ENCODE data around the gene ZNF749. TPM values are rescaled to one million over a fixed set of nuclear protein-coding genes. Genes with fewer than 3 reads are reported as not detected.

ZNF749 gene
- total RNA-seq, 1 experiment from 2014 or later = 17.6 TPM

GRCh38 chr19:57389730-57390598 lies 45.2 kb upstream of the ZNF749 start, which contains the start of gene ZNF548:
ZNF548 (plus strand) TSS chr19:57389854; CDS start chr19:57390100, 246 bp downstream.
- Histone ChIP-seq H3K36me3 (ENCODE audit: low read depth, low read length) (peaks cover 29% of the 10 kb centered on the region), H3K9ac (ENCODE audit: low read length) (peak within 1 kb of the TSS; percentile 79), H2AFZ (ENCODE audit: low read length) (peak within 1 kb of the TSS; percentile 80), H3K9me3 (ENCODE audit: low read length) (peaks cover 5% of the 10 kb centered on the region), H3K4me3 (ENCODE audit: low read length) (peak within 1 kb of the TSS; percentile 82), H3K27ac (ENCODE audit: low read length) (peak within 1 kb of the TSS; percentile 38), H3K4me2 (ENCODE audit: low read length) (peak within 1 kb of the TSS; percentile 91), H3K4me1 (ENCODE audit: insufficient read depth, low read length) (peaks cover 18% of the 10 kb centered on the region), H3K27me3 (ENCODE audit: low read length) (no peaks in the 10 kb centered on the region), H3K9me2 (replicated peaks; ENCODE audit: low read length) (no peaks in the 10 kb centered on the region), H3F3A (ENCODE audit: low read length, unreplicated experiment) (no peaks in the 10 kb centered on the region), H3K79me2 (ENCODE audit: low read length) (peaks cover 51% of the 10 kb centered on the region), H4K20me1 (ENCODE audit: low read length) (no peaks in the 10 kb centered on the region)
- BruUV-seq (replicated peaks) = TSS peak; percentile 69
- ChIA-PET POLR2A (ENCODE audit: unreplicated experiment) (interaction anchor here (0.5 kb wide), 2 partner anchors 149 to 974 kb away, joined by 3 read pairs; partner anchors contain the start of gene ZNF805), CTCF (no interaction called here)
- intact Hi-C loops (cut with micrococcal nuclease) = loop anchor here (1.0 kb wide), 1 partner anchor 21 kb away; the partner anchor contains the start of gene ZNF17
- ATAC-seq (peak; percentile 99), DNase-seq (peak; percentile 98)
- no peak for TF ChIP-seq EZH2 (IDR thresholded peaks at IDR 0.05; ENCODE audit: low read length, unreplicated experiment)
- peak; percentile 25; the same call in 1 of the 2 replicates for TF ChIP-seq CTCF (conservative IDR thresholded peaks at IDR 0.05; ENCODE audit: low read depth, low read length)

DNA sequence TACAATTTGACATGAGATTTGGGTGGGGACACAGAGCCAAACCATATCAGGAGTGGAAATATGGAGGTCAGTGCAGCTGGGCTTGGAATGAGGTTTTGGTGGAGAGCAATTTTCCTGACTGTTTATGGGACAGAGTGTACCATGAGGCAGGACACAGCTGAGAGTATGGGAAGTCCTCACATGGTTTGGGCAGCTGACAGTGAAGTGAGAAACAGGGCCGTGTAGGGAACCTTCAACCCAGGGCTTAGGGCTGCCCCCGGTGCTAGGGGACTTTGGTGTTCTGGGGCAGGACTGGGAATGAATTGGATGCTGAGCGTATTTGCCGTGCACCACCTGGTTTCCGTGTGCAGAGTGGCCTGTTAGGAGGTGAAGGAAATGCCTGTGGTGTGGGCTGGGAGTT lies 39.4 kb upstream of the ZNF749 start:
- ChIA-PET CTCF (no interaction called here), POLR2A (ENCODE audit: unreplicated experiment) (no interaction called here)
- Histone ChIP-seq H2AFZ (ENCODE audit: low read length) (no peak overlapping the region), H3K9me3 (ENCODE audit: low read length) (peaks cover 23% of the 10 kb centered on the region; the same call in 1 of the 2 replicates), H3K27me3 (ENCODE audit: low read length) (no peaks in the 10 kb centered on the region), H3K4me3 (ENCODE audit: low read length) (no peak overlapping the region), H4K20me1 (ENCODE audit: low read length) (no peaks in the 10 kb centered on the region), H3K79me2 (ENCODE audit: low read length) (peaks cover 35% of the 10 kb centered on the region), H3K9me2 (replicated peaks; ENCODE audit: low read length) (no peaks in the 10 kb centered on the region), H3K27ac (ENCODE audit: low read length) (no peak overlapping the region), H3K36me3 (ENCODE audit: low read depth, low read length) (peaks cover 77% of the 10 kb centered on the region), H3K9ac (ENCODE audit: low read length) (no peak overlapping the region), H3K4me2 (ENCODE audit: low read length) (no peak overlapping the region), H3F3A (ENCODE audit: low read length, unreplicated experiment) (no peaks in the 10 kb centered on the region), H3K4me1 (ENCODE audit: insufficient read depth, low read length) (peaks cover 8% of the 10 kb centered on the region)
- BruUV-seq (replicated peaks) = no TSS peak
- intact Hi-C loops (cut with micrococcal nuclease) = no loop called here
- DNase-seq (no peak), ATAC-seq (no peak)
- TF ChIP-seq EZH2phosphoT487 (IDR thresholded peaks at IDR 0.05; ENCODE audit: borderline replicate concordance, low read length) (no peak), CTCF (conservative IDR thresholded peaks at IDR 0.05; ENCODE audit: low read depth, low read length) (no peak), EZH2 (IDR thresholded peaks at IDR 0.05; ENCODE audit: low read length, unreplicated experiment) (no peak)

- Histone ChIP-seq H3K4me3 (ENCODE audit: low read length) (no peak overlapping the region), H3K4me1 (ENCODE audit: insufficient read depth, low read length) (no peaks in the 10 kb centered on the region), H3F3A (ENCODE audit: low read length, unreplicated experiment) (no peaks in the 10 kb centered on the region), H2AFZ (ENCODE audit: low read length) (no peak overlapping the region), H3K9me2 (replicated peaks; ENCODE audit: low read length) (no peaks in the 10 kb centered on the region), H3K79me2 (ENCODE audit: low read length) (peaks cover 6% of the 10 kb centered on the region; the same call in 1 of the 2 replicates), H3K9ac (ENCODE audit: low read length) (no peak overlapping the region), H3K4me2 (ENCODE audit: low read length) (no peak overlapping the region), H3K36me3 (ENCODE audit: low read depth, low read length) (peaks cover 57% of the 10 kb centered on the region), H4K20me1 (ENCODE audit: low read length) (no peaks in the 10 kb centered on the region), H3K27me3 (ENCODE audit: low read length) (no peaks in the 10 kb centered on the region), H3K9me3 (ENCODE audit: low read length) (0 out of 2 replicates have a peak, but pooled peaks cover 19% of the 10 kb centered on the region), H3K27ac (ENCODE audit: low read length) (no peak overlapping the region)
- no peak for ATAC-seq
- no TSS peak for BruUV-seq (replicated peaks)
- DNase-seq = no peak
- ChIA-PET CTCF (no interaction called here), POLR2A (ENCODE audit: unreplicated experiment) (no interaction called here)
- intact Hi-C loops (cut with micrococcal nuclease) = no loop called here
- TF ChIP-seq EZH2 (IDR thresholded peaks at IDR 0.05; ENCODE audit: low read length, unreplicated experiment) = no peak
- no peak for TF ChIP-seq EZH2phosphoT487 (IDR thresholded peaks at IDR 0.05; ENCODE audit: borderline replicate concordance, low read length)
- TF ChIP-seq CTCF (conservative IDR thresholded peaks at IDR 0.05; ENCODE audit: low read depth, low read length) = no peak
These were observed 36.3 kb upstream of the ZNF749 start for GRCh38 chr19:57398868-57399267.

All from PC-3 (cell line).